Measurements from ENCODE around the gene HSPB7. TPM values are rescaled to one million over a fixed set of nuclear protein-coding genes. Genes with fewer than 3 reads are reported as not detected.

The HSPB7 gene
- polyA plus RNA-seq, 1 donor (not counting 4 experiments of a cell fraction or from before 2014, with no cell fraction given), result 0.05 TPM

DNA sequence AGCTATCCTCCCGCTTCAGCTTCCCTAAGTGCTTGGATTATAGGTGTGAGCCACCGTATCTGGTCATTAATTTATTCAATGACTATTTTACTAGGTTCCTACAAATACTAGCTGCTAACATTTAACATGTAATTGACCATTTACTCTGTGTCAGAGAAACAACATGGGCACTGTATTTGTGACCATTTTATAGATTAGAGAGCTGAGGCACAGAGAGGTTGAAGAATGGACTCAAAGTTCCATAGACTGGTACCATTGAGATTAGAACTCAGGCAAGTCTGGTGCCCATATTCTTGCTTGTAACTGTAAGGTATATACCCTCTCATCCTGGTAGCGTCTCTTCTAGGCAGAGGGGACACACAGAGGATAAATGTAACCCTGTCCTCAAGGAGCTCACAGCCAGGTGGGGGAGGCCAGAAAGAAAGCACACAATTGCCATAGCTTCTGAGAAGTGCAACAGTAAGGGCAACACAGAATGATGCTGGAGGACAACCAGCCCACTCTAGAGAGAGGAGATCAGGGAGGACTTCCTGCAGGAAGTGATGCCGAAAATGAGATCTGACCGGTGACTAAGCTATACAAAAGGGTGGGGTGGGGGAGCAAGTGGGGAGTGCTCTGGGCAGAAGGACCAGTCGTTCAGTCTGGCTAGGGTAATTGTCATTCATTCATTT, 10.0 kb downstream of the HSPB7 start:
- Histone ChIP-seq H3K27me3 (ENCODE audit: control insufficient read depth, extremely low read depth, insufficient read depth, low read length) (no peaks in the 10 kb centered on the region), H3K4me1 (ENCODE audit: control insufficient read depth, extremely low read depth, insufficient read depth, low read length) (peaks cover 17% of the 10 kb centered on the region), H3K27ac (ENCODE audit: control insufficient read depth, insufficient read depth, low read length) (no peak overlapping the region), H3K9me3 (ENCODE audit: control insufficient read depth, low read depth, low read length) (no peaks in the 10 kb centered on the region), H3K4me3 (ENCODE audit: control insufficient read depth in 2 of 3, extremely low read depth in 1 of 3, insufficient read depth in 2 of 3, low read depth in 1 of 3, low read length in 3 of 3) (no peak overlapping the region), H3K36me3 (ENCODE audit: control insufficient read depth in 2 of 2, extremely low read depth in 1 of 2, insufficient read depth in 2 of 2, low read length in 2 of 2) (no peaks in the 10 kb centered on the region), H3K79me2 (ENCODE audit: control insufficient read depth, insufficient read depth, low read length) (no peaks in the 10 kb centered on the region), H2AFZ (ENCODE audit: control insufficient read depth, low read length) (no peak overlapping the region), H3K4me2 (ENCODE audit: control insufficient read depth, extremely low read depth, insufficient read depth, low read depth, low read length) (peak overlapping the region; percentile 29), H3K9me1 (ENCODE audit: control insufficient read depth, extremely low read depth, insufficient read depth, low read length) (no peaks in the 10 kb centered on the region), H4K20me1 (ENCODE audit: control insufficient read depth, extremely low read depth, insufficient read depth, low read length) (no peaks in the 10 kb centered on the region), H3K9ac (ENCODE audit: control insufficient read depth, extremely low read depth, insufficient read depth, low read length) (no peak overlapping the region)
- FAIRE-seq (peak; percentile 55), DNase-seq (ENCODE audit: low read depth, low spot score) (no peak)
- TF ChIP-seq EZH2 (IDR thresholded peaks at IDR 0.05; ENCODE audit: low read length), result no peak
- TF ChIP-seq, protein P1, sequence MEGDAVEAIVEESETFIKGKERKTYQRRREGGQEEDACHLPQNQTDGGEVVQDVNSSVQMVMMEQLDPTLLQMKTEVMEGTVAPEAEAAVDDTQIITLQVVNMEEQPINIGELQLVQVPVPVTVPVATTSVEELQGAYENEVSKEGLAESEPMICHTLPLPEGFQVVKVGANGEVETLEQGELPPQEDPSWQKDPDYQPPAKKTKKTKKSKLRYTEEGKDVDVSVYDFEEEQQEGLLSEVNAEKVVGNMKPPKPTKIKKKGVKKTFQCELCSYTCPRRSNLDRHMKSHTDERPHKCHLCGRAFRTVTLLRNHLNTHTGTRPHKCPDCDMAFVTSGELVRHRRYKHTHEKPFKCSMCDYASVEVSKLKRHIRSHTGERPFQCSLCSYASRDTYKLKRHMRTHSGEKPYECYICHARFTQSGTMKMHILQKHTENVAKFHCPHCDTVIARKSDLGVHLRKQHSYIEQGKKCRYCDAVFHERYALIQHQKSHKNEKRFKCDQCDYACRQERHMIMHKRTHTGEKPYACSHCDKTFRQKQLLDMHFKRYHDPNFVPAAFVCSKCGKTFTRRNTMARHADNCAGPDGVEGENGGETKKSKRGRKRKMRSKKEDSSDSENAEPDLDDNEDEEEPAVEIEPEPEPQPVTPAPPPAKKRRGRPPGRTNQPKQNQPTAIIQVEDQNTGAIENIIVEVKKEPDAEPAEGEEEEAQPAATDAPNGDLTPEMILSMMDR (optimal IDR thresholded peaks at IDR 0.05 in 1 of 3, IDR thresholded peaks at IDR 0.05 in 1 of 3, conservative IDR thresholded peaks at IDR 0.05 in 1 of 3; ENCODE audit: extremely low read depth in 1 of 3, insufficient read depth in 2 of 3, low read length in 3 of 3), result no peak
- dilution Hi-C loops (cut with MboI; ENCODE audit: extremely low pct_ligation_motif_present, low sequenced_read_pairs), result no loop called here

DNA sequence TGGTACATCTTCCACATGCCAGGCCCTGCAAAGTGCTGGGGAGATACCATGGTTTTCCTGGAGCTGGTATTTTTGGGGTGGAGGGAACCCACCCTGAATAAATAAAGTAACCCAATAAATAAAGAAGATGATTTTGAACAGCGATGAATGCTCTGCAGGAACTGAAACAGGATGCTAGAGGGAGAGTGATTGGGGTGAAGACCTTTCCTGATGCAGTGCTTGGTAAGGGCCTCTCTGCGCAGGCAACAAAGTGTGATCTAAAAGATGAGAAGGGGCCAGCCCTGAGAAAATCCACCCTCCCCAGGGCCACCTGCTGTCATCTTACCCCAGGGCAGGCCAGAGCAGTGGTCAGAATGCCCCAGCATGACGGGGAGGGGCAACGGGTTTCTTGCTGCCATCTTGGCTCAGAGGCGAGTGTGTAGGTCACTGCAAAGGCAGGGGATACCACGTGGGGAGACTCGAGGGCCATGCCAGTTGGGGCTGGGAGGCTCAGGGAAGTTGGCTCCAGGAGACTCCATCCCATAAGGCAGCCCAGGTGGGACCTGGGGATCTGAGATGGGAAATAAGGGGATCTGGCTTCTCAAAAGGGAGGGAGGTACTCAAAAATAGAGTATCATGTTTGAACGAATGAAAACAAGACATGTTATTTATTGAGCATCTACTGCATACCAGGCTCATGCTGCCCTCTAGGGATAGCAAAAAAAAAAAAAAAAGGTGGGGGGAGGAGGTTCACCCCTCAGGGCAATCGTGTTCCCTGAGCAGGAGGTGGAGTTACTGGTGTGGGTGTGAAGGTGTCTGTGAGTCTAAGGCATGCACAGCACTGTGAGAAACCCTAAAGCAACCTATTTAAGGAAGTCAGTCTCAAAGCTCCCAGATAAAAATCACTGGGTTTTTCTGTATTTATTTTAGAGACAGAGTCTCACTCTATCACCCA, 11.0 kb downstream of the HSPB7 start:
- peak; percentile 69 for DNase-seq (ENCODE audit: low read depth, low spot score)
- Histone ChIP-seq H3K9ac (ENCODE audit: control insufficient read depth, extremely low read depth, insufficient read depth, low read length) (no peak overlapping the region), H3K27ac (ENCODE audit: control insufficient read depth, insufficient read depth, low read length) (no peak overlapping the region), H3K4me1 (ENCODE audit: control insufficient read depth, extremely low read depth, insufficient read depth, low read length) (peaks cover 15% of the 10 kb centered on the region), H3K9me1 (ENCODE audit: control insufficient read depth, extremely low read depth, insufficient read depth, low read length) (no peaks in the 10 kb centered on the region), H3K79me2 (ENCODE audit: control insufficient read depth, insufficient read depth, low read length) (no peaks in the 10 kb centered on the region), H4K20me1 (ENCODE audit: control insufficient read depth, extremely low read depth, insufficient read depth, low read length) (no peaks in the 10 kb centered on the region), H3K36me3 (ENCODE audit: control insufficient read depth in 2 of 2, extremely low read depth in 1 of 2, insufficient read depth in 2 of 2, low read length in 2 of 2) (no peaks in the 10 kb centered on the region), H3K4me2 (ENCODE audit: control insufficient read depth, extremely low read depth, insufficient read depth, low read depth, low read length) (no peak overlapping the region), H2AFZ (ENCODE audit: control insufficient read depth, low read length) (no peak overlapping the region), H3K27me3 (ENCODE audit: control insufficient read depth, extremely low read depth, insufficient read depth, low read length) (no peaks in the 10 kb centered on the region), H3K4me3 (ENCODE audit: control insufficient read depth in 2 of 3, extremely low read depth in 1 of 3, insufficient read depth in 2 of 3, low read depth in 1 of 3, low read length in 3 of 3) (no peak overlapping the region), H3K9me3 (ENCODE audit: control insufficient read depth, low read depth, low read length) (no peaks in the 10 kb centered on the region)
- no peak for TF ChIP-seq EZH2 (IDR thresholded peaks at IDR 0.05; ENCODE audit: low read length)
- TF ChIP-seq, protein P1 (optimal IDR thresholded peaks at IDR 0.05 in 1 of 3, IDR thresholded peaks at IDR 0.05 in 1 of 3, conservative IDR thresholded peaks at IDR 0.05 in 1 of 3; ENCODE audit: extremely low read depth in 1 of 3, insufficient read depth in 2 of 3, low read length in 3 of 3), result peak; percentile 31 to 59 (median 48)
- dilution Hi-C loops (cut with MboI; ENCODE audit: extremely low pct_ligation_motif_present, low sequenced_read_pairs), result no loop called here
- peak; percentile 95 for FAIRE-seq
